Measurements from ENCODE around the gene ZNF454.

The ZNF454 gene

DNA sequence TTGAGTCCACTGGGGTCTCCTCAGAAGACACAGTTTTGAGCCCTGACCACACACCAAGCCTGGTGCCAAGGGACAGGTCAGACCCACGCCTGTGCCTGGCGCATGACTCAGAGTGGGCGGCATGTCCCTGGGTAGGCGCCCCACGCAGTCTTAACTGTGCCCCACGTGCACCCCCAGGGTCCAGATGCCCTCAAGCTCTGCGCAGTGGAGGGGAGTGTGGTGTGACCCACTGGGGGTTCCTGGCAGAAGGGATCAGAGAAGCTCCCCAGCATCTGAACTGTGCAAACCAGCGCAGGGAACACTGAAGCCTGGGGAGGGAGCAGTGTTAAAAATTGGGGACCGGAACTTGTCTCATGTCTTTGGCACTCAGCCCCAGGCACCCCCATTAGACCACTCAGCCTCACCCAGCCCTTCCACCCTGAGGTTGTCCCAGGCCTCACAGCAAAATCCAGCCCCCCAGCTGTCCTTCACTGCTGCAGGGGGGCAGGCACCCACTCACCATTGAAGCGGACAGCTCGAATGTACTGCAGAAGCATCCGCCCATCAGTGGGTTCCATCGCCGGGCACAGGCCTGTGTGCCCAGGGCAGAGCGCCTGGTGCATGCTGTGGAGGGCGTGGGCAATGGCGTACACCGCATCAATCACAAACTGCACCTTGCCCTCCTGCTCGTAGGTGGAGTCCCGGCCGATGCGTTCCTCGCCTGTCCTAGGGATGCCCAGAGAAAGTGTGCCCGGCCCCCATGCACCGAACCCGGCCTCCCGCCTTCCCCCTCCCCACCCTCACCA lies 47.6 kb downstream of the ZNF454 start:
- H3K4me3 ChIP-seq (replicated peaks; ENCODE audit: low read depth, low read length): no peak overlapping the region
- no peak for DNase-seq (ENCODE audit: low read depth)
- TF ChIP-seq, protein P1, sequence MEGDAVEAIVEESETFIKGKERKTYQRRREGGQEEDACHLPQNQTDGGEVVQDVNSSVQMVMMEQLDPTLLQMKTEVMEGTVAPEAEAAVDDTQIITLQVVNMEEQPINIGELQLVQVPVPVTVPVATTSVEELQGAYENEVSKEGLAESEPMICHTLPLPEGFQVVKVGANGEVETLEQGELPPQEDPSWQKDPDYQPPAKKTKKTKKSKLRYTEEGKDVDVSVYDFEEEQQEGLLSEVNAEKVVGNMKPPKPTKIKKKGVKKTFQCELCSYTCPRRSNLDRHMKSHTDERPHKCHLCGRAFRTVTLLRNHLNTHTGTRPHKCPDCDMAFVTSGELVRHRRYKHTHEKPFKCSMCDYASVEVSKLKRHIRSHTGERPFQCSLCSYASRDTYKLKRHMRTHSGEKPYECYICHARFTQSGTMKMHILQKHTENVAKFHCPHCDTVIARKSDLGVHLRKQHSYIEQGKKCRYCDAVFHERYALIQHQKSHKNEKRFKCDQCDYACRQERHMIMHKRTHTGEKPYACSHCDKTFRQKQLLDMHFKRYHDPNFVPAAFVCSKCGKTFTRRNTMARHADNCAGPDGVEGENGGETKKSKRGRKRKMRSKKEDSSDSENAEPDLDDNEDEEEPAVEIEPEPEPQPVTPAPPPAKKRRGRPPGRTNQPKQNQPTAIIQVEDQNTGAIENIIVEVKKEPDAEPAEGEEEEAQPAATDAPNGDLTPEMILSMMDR (IDR thresholded peaks at IDR 0.05; ENCODE audit: low read length, missing control alignments): no peak

DNA sequence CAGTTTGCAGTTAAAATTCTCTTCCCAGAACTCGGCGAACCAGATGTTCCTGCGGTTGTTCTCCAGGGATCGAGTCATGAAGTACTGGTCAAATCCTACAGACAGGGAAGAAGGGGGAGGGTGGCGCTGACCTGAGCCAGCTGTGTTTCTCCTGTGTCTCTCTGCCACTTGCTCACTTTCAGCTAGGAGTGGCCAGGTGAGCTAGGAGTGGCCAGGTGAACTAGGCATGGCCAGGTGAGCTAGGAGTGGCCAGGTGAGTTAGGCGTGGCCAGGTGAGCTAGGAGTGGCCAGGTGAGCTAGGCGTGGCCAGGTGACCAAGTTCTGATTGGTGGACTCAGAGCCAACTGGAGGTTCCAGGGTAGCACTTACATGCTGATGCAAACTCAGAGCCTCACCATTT lies 48.3 kb downstream of the ZNF454 start:
- TF ChIP-seq, protein P1 (IDR thresholded peaks at IDR 0.05; ENCODE audit: low read length, missing control alignments): no peak
- H3K4me3 ChIP-seq (replicated peaks; ENCODE audit: low read depth, low read length): no peak overlapping the region
- DNase-seq (ENCODE audit: low read depth): no peak

DNA sequence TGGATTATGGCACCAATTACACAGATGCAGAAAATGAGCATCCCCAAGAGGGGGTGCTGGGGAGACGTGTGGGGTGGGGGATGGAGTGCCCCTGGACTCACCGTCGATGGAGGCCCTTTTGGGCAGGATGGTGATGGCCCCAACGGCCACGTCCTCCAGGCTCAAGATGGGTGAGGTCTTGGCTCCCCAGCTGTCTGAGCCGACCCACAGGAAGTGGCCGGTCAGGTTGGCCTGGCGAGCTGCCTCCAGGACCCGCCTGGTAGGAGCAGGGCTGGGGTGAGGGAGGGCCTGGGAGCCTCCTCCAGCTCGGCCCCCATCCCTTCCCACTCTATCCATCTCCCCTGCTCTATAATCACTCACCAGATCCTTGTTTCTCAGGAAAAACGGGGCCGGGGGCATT lies 49.5 kb downstream of the ZNF454 start:
- no peak for DNase-seq (ENCODE audit: low read depth)
- H3K4me3 ChIP-seq (replicated peaks; ENCODE audit: low read depth, low read length): no peak overlapping the region
- TF ChIP-seq, protein P1 (IDR thresholded peaks at IDR 0.05; ENCODE audit: low read length, missing control alignments): no peak

DNA sequence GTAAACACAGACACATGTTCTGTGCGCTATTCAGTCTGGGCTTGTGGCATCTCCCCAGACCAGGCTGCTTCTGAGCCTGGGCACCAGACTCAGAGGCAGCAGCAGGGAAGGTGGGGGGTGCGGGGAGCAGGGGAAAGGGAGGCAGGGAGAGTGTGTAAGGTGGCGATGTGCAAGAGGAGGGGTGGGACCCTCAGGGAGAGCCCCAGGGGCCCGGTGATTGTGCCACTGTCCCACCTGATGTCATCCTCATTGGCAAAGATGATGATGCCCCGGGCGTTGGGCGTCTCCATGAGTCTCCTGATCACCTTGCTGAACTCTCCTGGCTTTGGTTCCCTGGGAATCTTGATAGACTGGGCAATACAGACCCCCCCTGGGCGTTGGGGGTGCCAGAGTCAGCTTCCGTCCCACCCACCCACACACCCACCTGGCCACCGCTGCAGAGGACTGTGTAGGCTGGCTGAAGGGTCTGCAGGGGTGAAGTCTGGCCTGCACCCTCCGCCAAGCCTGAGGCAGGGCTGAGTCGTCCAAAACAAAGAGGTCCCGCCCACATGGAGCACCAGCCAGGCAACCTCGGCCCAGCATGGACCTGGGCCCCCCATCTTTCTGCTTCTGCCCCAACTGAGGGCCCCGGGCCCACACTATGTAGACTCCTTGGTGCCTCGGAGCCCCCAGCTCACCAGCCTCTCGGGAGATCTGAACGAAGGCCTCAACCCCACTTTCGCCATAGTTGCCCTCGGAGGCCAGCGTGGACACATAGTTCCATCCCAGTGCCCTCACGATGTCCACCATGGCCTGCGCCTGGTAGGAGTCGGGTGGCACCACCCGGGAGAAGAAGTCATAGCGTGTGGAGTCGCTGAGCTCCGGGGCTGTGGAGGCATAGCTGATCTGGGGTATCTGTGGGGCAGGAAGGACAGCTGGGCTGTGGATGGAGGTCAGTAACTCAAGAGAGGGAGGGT lies 50.5 kb downstream of the ZNF454 start:
- H3K4me3 ChIP-seq (replicated peaks; ENCODE audit: low read depth, low read length): no peak overlapping the region
- DNase-seq (ENCODE audit: low read depth): no peak
- TF ChIP-seq, protein P1 (IDR thresholded peaks at IDR 0.05; ENCODE audit: low read length, missing control alignments): no peak

DNA sequence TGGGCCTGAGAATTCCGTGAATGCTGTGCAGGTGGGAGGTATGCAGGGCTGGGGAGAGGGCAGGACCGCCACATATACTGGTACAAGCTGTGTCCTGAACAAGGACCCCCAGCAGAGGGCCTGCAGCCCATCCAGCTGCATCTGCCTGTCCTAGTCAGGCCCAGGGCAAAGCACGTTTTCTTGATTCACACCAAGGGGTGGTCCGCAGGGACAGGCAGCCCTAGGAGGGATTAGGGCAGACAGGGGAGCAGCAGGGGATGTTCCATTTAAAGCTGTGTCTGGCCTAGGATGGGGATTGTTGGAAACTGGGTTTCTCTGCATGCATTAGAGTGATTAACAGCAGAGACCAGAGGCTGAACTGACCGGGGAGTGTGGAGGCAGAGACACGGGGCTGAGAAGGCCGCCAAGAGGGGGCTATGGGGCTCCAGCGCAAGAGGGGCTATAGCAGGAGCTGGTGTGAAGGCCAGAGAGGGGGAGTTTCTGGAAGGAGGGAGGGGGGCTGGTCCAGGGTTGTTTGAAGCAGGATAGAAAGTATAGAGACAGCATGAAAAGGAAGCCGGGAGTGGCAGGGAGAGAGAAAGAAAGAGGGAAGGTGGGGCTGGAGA lies 51.4 kb downstream of the ZNF454 start:
- no peak overlapping the region for H3K4me3 ChIP-seq (replicated peaks; ENCODE audit: low read depth, low read length)
- DNase-seq (ENCODE audit: low read depth): no peak
- TF ChIP-seq, protein P1 (IDR thresholded peaks at IDR 0.05; ENCODE audit: low read length, missing control alignments): no peak

DNA sequence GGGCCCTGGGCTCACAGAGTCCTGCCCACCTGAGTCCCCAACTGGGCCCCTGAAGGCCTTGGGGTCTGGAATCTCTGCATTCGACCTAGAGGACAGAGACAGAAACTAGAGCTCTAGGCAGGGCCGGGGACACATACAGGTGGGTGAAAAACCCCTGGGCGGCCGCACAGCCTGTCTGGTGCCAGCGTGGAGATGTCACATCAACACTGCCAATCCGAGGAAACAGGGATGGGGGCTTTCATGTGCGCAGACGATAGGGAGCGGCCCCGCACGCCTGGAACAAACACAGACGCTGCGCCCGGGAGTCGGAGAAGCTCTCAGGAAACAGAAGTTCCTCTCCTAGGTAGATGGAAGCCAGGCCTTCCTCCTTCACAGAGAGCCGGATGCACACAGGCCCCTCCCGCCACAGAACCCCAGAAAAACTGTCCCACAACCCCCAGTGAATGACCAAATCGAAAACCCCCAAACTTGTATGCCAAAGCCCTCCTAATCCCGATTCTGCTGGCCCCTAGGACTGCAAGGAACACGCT lies 52.3 kb downstream of the ZNF454 start:
- H3K4me3 ChIP-seq (replicated peaks; ENCODE audit: low read depth, low read length): no peak overlapping the region
- TF ChIP-seq, protein P1 (IDR thresholded peaks at IDR 0.05; ENCODE audit: low read length, missing control alignments): no peak
- no peak for DNase-seq (ENCODE audit: low read depth)

Data from fibroblast of pulmonary artery (primary cell).